ENCODE measurements around the gene PMS1. TPM values are rescaled to one million over a fixed set of nuclear protein-coding genes. Genes with fewer than 3 reads are reported as not detected.

The PMS1 gene
- total RNA-seq, 4 donors from 2014 or later: 16.7 to 36.9 (median 22.6) TPM

DNA sequence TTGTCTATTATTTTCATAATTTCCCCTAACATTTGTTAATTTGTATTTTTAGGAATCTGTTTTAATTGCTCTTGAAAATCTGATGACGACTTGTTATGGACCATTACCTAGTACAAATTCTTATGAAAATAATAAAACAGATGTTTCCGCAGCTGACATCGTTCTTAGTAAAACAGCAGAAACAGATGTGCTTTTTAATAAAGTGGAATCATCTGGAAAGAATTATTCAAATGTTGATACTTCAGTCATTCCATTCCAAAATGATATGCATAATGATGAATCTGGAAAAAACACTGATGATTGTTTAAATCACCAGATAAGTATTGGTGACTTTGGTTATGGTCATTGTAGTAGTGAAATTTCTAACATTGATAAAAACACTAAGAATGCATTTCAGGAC lies 69.9 kb downstream of the PMS1 start:
- TF ChIP-seq, protein P1, sequence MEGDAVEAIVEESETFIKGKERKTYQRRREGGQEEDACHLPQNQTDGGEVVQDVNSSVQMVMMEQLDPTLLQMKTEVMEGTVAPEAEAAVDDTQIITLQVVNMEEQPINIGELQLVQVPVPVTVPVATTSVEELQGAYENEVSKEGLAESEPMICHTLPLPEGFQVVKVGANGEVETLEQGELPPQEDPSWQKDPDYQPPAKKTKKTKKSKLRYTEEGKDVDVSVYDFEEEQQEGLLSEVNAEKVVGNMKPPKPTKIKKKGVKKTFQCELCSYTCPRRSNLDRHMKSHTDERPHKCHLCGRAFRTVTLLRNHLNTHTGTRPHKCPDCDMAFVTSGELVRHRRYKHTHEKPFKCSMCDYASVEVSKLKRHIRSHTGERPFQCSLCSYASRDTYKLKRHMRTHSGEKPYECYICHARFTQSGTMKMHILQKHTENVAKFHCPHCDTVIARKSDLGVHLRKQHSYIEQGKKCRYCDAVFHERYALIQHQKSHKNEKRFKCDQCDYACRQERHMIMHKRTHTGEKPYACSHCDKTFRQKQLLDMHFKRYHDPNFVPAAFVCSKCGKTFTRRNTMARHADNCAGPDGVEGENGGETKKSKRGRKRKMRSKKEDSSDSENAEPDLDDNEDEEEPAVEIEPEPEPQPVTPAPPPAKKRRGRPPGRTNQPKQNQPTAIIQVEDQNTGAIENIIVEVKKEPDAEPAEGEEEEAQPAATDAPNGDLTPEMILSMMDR (IDR thresholded peaks at IDR 0.05; ENCODE audit: low read depth): no peak

DNA sequence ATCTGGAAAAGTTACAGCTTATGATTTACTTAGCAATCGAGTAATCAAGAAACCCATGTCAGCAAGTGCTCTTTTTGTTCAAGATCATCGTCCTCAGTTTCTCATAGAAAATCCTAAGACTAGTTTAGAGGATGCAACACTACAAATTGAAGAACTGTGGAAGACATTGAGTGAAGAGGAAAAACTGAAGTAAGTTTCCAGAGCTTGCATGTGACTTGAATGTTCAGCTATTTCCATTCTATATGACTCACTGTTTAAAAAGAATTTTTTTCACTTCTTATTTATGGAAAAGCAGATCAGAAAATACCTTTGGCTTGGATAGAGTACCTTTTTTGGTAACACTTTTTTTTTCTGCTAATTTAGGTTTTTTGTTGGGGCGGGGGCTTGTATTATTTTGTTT lies 70.7 kb downstream of the PMS1 start:
- TF ChIP-seq, protein P1 (IDR thresholded peaks at IDR 0.05; ENCODE audit: low read depth): no peak

DNA sequence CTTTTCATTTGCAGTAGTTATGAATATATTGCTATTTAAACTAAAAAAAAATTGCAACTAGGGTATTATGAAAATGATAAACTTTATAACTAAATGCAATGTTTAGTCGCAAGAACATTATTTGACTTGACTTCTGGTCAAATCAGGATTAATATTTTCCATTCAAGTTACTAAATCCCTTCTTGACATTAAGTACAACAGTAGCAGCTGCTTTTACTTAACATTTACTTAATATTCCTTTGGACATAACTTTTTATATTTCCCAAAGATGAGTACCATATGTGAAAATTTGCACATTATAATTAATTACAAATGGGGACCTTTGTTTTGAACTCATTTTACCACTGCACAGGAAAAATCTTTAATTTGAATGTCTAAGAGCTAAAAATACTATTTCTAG lies 74.0 kb downstream of the PMS1 start:
- TF ChIP-seq, protein P1 (IDR thresholded peaks at IDR 0.05; ENCODE audit: low read depth): no peak

DNA sequence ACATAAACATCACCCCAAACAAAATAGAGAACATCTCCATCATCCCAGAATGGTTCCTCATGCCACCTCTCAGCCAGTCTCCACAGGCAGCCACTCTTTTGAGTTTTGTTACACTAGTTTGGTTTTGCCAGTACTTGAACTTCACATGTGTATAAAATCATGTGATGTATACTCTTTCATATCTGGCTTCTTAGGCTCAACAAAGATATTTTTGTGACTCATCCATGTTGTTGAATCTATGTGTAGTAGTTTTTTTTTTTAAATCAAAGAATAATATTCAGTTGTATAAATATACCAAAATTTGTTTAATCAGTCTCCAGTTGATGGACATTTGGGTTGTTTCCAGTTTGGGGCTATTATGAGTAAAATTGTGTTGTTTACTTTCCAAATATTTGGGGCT lies 75.9 kb downstream of the PMS1 start:
- TF ChIP-seq, protein P1 (IDR thresholded peaks at IDR 0.05; ENCODE audit: low read depth): no peak

DNA sequence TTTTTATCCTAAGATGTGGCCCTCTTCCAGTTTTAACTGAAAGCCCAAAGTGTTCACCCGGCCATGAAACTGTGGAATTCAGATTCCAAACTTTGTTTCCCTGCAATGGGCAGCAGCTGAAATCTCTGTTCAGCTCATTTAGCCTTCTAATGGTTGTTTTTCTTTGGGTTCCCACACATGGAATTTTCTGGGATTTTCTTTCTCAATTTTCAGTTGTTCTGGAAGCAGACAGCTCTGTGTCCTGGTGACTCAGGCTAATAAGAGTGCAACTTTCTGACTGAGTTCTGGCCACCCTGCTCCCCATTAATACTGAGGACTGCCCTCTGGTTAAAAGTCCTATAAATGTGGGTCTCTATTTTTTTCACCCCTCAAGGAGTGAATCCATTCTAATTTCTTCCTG lies 78.5 kb downstream of the PMS1 start:
- TF ChIP-seq, protein P1 (IDR thresholded peaks at IDR 0.05; ENCODE audit: low read depth): no peak

DNA sequence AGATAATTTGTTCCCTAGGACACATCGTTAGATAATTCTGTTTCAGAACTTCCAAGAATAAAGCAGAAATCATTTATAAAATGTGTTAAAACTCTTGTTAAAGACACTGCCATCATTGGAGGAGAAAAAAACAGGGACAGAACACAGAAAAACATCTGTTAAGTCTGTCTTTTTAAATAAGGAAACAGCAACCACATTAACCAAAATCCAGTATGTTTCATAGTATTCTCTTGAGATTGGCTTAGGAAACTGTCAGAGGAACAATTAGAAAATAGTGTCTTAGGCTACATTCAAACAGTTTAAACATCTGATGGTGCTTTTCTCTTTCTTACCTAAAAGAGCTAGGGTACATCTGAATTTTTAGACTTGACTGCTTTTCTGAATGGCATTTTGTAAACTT lies 81.6 kb downstream of the PMS1 start:
- TF ChIP-seq, protein P1 (IDR thresholded peaks at IDR 0.05; ENCODE audit: low read depth): no peak

DNA sequence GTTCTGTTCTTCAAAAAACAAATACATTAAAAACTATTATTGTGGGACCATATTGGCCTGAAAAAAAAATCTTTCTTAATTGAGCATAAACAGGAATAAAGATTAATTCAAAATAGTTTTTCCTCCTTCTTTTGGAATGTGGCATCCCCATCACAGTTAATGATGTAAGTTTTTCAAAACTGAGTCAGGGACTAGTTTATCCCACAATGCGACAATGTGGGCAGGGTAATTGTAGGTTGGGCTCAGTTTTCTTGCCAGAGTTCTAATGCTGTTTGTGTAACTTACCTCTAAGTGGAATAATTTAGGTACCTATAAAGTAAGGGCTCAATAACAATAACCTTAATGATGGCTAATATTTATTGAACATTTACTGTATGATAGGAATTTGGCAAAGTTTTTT lies 82.0 kb downstream of the PMS1 start:
- TF ChIP-seq, protein P1 (IDR thresholded peaks at IDR 0.05; ENCODE audit: low read depth): no peak

Measured in subcutaneous adipose tissue (tissue), 4 donors.